PFSK-1 (cell line): ENCODE data around the gene CAMLG.

Experiments used
- FOXP2 ChIP-seq: optimal IDR thresholded peaks from 2 replicates; pipeline ENCODE3; 2011; ENCODE audit warnings: borderline replicate concordance, control low read depth, inconsistent platforms; ENCODE audit not compliant: insufficient read depth; ENCODE audit errors: extremely low read length, extremely low read depth
- POLR2AphosphoS5 ChIP-seq: IDR thresholded peaks from 2 replicates; pipeline ENCODE4 v1.6.1; 2012; ENCODE audit warnings: low read depth, mild to moderate bottlenecking, control low read depth, low read length, moderate library complexity
- REST ChIP-seq, 2 experiments: IDR thresholded peaks; 2 replicates each; pipeline versions ENCODE4 v1.6.1 to v1.8.0; 2011 to 2012; ENCODE audit warnings: low read depth in 2 of 2, low read length in 2 of 2, control low read depth in 1 of 2, inconsistent platforms in 1 of 2, mild to moderate bottlenecking in 1 of 2, moderate library complexity in 1 of 2; ENCODE audit not compliant: insufficient read depth in 1 of 2
- SIN3A ChIP-seq: IDR thresholded peaks from 2 replicates; pipeline ENCODE4 v1.6.1; 2012; ENCODE audit warnings: mild to moderate bottlenecking, low read length, moderate library complexity, borderline replicate concordance; ENCODE audit not compliant: insufficient read depth
- TAF1 ChIP-seq: IDR thresholded peaks from 2 replicates; pipeline ENCODE4 v1.6.1; 2012; ENCODE audit warnings: low read length, control low read depth, borderline replicate concordance; ENCODE audit not compliant: insufficient read depth

GRCh38 chr5:134714120-134714519 is 24.2 kb upstream of the CAMLG start:
- TF ChIP-seq POLR2AphosphoS5: no peak
- no peak for TF ChIP-seq TAF1
- no peak for TF ChIP-seq REST (IDR thresholded peaks at IDR 0.05; ENCODE audit: insufficient read depth in 1 of 2, low read depth in 2 of 2, low read length in 2 of 2)
- TF ChIP-seq SIN3A: no peak
- TF ChIP-seq FOXP2: no peak
